ENCODE results near the gene SYTL4.

Gene SYTL4

GRCh38 chrX:100635040-100635439 lies 96.9 kb downstream of the SYTL4 start:
- no peak for DNase-seq (ENCODE audit: low read depth in 1 of 2, low spot score in 1 of 2)
- Histone ChIP-seq H3K27ac (replicated peaks) (no peak overlapping the region), H3K27me3 (ENCODE audit: insufficient read depth, poor library complexity, severe bottlenecking) (no peaks in the 10 kb centered on the region), H3K4me3 (replicated peaks; ENCODE audit: insufficient read depth, low read length) (no peak overlapping the region)
- TF ChIP-seq, protein P1, sequence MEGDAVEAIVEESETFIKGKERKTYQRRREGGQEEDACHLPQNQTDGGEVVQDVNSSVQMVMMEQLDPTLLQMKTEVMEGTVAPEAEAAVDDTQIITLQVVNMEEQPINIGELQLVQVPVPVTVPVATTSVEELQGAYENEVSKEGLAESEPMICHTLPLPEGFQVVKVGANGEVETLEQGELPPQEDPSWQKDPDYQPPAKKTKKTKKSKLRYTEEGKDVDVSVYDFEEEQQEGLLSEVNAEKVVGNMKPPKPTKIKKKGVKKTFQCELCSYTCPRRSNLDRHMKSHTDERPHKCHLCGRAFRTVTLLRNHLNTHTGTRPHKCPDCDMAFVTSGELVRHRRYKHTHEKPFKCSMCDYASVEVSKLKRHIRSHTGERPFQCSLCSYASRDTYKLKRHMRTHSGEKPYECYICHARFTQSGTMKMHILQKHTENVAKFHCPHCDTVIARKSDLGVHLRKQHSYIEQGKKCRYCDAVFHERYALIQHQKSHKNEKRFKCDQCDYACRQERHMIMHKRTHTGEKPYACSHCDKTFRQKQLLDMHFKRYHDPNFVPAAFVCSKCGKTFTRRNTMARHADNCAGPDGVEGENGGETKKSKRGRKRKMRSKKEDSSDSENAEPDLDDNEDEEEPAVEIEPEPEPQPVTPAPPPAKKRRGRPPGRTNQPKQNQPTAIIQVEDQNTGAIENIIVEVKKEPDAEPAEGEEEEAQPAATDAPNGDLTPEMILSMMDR (IDR thresholded peaks at IDR 0.05; ENCODE audit: insufficient read depth, low read length) = no peak
- TF ChIP-seq GABPA (IDR thresholded peaks at IDR 0.05; ENCODE audit: low read depth) (no peak), POLR2AphosphoS5 (IDR thresholded peaks at IDR 0.05; ENCODE audit: low read depth) (no peak), SPI1 (IDR thresholded peaks at IDR 0.05; ENCODE audit: borderline replicate concordance, low read depth) (no peak)
- TF ChIP-seq, protein P2, sequence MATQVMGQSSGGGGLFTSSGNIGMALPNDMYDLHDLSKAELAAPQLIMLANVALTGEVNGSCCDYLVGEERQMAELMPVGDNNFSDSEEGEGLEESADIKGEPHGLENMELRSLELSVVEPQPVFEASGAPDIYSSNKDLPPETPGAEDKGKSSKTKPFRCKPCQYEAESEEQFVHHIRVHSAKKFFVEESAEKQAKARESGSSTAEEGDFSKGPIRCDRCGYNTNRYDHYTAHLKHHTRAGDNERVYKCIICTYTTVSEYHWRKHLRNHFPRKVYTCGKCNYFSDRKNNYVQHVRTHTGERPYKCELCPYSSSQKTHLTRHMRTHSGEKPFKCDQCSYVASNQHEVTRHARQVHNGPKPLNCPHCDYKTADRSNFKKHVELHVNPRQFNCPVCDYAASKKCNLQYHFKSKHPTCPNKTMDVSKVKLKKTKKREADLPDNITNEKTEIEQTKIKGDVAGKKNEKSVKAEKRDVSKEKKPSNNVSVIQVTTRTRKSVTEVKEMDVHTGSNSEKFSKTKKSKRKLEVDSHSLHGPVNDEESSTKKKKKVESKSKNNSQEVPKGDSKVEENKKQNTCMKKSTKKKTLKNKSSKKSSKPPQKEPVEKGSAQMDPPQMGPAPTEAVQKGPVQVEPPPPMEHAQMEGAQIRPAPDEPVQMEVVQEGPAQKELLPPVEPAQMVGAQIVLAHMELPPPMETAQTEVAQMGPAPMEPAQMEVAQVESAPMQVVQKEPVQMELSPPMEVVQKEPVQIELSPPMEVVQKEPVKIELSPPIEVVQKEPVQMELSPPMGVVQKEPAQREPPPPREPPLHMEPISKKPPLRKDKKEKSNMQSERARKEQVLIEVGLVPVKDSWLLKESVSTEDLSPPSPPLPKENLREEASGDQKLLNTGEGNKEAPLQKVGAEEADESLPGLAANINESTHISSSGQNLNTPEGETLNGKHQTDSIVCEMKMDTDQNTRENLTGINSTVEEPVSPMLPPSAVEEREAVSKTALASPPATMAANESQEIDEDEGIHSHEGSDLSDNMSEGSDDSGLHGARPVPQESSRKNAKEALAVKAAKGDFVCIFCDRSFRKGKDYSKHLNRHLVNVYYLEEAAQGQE (IDR thresholded peaks at IDR 0.05; ENCODE audit: insufficient replicate concordance, low read depth) = no peak

DNA sequence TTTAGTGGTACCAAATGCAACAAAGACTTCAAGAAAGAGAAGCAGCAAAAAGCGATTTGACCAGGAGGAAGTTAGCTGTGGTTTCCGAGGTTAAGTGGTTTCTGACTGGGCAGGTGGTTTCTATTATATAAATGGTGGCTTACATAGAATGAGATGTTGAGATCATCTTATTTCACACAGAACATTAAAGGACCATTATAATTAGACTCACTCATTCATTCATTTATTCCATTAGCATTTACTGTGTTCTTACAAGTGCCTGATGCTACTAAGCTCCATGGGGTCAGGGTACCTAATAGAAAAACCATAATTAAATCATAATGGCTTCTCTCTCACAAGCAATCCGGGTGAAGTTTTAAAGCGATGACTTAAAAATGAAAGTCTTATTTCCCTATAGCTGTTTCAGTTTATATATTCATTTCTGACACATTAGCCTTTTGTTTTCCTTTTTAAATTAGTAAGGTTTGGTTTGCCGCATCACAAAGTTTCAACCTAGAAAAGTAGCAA lies 105.9 kb downstream of the SYTL4 start:
- TF ChIP-seq SPI1 (IDR thresholded peaks at IDR 0.05; ENCODE audit: borderline replicate concordance, low read depth) = no peak
- TF ChIP-seq POLR2AphosphoS5 (IDR thresholded peaks at IDR 0.05; ENCODE audit: low read depth) = no peak
- TF ChIP-seq, protein P2 (IDR thresholded peaks at IDR 0.05; ENCODE audit: insufficient replicate concordance, low read depth) = no peak
- TF ChIP-seq, protein P1 (IDR thresholded peaks at IDR 0.05; ENCODE audit: insufficient read depth, low read length) = no peak
- no peak for TF ChIP-seq GABPA (IDR thresholded peaks at IDR 0.05; ENCODE audit: low read depth)
- no peak overlapping the region for H3K4me3 ChIP-seq (replicated peaks; ENCODE audit: insufficient read depth, low read length)
- H3K27me3 ChIP-seq (ENCODE audit: insufficient read depth, poor library complexity, severe bottlenecking) = peaks cover 3% of the 10 kb centered on the region
- H3K27ac ChIP-seq (replicated peaks) = no peak overlapping the region
- DNase-seq (ENCODE audit: low read depth in 1 of 2, low spot score in 1 of 2) = peak in 1 of 2 experiments; percentile 52
